T-helper 1 cell treated with Interleukin-12 subunit alpha and Interleukin-12 subunit beta and Interleukin-4 antibody, amounts not matched to agents 30 ng/mL and 1 ng/mL, for 36 hours (primary cell): Measurements from ENCODE around the gene CHKB. TPM values are rescaled to one million over a fixed set of nuclear protein-coding genes. Genes with fewer than 3 reads are reported as not detected.
"Not testable (repeated sequence)": the region's sequence is repeated elsewhere in the genome, so short reads cannot be mapped to it uniquely, and the experiment has no call there.

Experiments used
- intact Hi-C: fragments of 100-400 bp; cut with micrococcal nuclease; formaldehyde crosslinking; loops from one replicate; pipeline ENCODE4 v1.15.1; 2024
- total RNA-seq: library from RNA; stranded (reverse); gene quantifications from 2 replicates; pipeline ENCODE4 v1.2.3, GENCODE V29; 2022

Gene CHKB
- total RNA-seq, 1 donor from 2014 or later, result 132 TPM

- intact Hi-C loops, result loop anchor here (2.0 kb wide), 1 partner anchor 51 kb away; the partner anchor contains the start of gene SYCE3
Observed at GRCh38 chr22:50613291-50613981, 30.8 kb upstream of the CHKB start.

GRCh38 chr22:50612528-50613221 lies 30.0 kb upstream of the CHKB start:
- intact Hi-C loops, result loop anchor here (2.0 kb wide), 1 partner anchor 50 kb away; the partner anchor contains the start of gene SYCE3

- intact Hi-C loops, result loop anchor here (2.0 kb wide), 1 partner anchor 49 kb away; the partner anchor contains the start of gene SYCE3
Observed at GRCh38 chr22:50612168-50612527, 29.5 kb upstream of the CHKB start.

GRCh38 chr22:50611341-50612060 lies 28.9 kb upstream of the CHKB start:
- intact Hi-C loops, result loop anchor here (2.0 kb wide), 1 partner anchor 49 kb away; the partner anchor contains the start of gene SYCE3

GRCh38 chr22:50610581-50610980 lies 27.9 kb upstream of the CHKB start:
- intact Hi-C loops, result no loop called here

GRCh38 chr22:50610041-50610451 lies 27.4 kb upstream of the CHKB start:
- intact Hi-C loops, result no loop called here

DNA sequence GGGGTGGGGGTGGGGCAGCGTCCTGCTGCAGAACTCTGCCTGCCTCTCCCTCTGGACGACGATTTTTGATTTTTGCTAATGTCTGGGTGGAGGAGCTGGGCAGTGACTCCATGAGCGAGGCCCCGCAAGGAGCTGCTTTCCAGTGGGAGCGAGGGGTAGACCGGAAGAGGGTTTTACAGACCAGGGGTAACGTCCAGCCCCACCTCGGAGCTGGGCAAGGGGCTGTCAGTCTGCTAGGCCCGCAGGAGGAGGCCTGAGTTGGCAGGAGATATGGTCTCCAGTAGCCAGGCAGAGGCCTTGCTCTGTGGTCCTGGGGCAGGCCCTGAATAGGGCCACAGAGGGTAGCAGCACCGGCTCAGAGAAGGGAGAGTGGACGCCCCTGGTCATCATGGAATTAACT lies 26.9 kb upstream of the CHKB start:
- intact Hi-C loops, result no loop called here

DNA sequence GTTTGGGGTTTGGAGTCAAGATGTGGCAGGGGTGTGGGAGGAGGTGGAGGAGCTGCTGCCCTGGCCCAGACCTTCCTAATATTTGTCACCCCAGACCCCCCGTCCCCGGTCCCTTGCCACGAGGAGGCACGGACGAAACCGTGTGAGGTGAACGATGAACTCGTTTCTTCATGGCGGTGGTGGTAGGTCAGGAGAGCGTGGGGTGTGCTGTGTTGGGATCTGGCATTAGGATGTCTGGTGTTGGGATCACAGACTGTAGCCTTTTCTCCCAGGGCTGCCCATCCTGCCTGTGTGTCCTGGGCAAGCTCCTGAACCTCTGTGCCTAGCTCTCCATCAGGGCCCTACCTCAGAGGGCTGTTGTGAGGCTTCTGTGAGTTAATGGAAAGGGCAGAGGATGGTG lies 26.3 kb upstream of the CHKB start:
- intact Hi-C loops, result no loop called here

GRCh38 chr22:50608058-50608840 lies 25.6 kb upstream of the CHKB start:
- intact Hi-C loops, result not testable (repeated sequence)

GRCh38 chr22:50607659-50608020 lies 25.0 kb upstream of the CHKB start:
- intact Hi-C loops, result no loop called here

DNA sequence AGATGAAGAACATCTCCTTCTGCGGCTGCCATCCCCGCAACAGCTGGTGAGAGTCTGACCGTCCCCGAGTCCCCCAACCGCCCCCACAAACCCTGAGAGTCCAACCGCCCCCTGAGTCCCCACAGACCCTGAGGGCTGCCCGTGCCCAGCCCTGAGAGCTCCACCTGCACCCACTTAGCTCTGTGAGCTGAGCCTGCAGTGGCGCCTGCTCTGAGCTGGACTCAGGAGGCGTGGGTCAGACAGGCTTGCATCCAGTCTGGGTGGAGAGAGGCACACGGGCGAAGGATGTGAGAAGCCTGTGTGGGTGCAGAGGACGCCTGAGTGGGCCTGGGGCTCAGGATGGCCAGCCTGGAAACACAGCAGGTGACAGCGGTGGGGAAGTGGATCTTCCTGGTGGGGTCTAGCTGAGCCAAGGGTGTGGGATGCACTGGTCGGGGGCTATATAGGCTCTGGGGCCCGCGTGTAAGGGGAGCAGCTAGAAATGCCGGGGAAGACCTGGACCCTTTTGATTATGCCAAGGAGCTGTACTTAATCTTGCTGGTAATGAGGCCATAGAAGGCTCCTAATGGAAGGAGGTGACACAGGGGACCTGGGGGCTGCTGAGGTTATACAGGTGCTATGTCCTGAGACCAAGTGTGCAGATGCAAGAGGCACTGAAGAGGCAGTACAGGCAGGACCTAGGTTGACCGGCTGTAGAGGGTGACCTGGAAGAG lies 24.5 kb upstream of the CHKB start:
- intact Hi-C loops, result no loop called here

GRCh38 chr22:50606165-50606945 lies 23.7 kb upstream of the CHKB start:
- intact Hi-C loops, result no loop called here

GRCh38 chr22:50605613-50606074 lies 23.0 kb upstream of the CHKB start:
- intact Hi-C loops, result no loop called here

- intact Hi-C loops, result no loop called here
Observed at GRCh38 chr22:50605002-50605612, 22.5 kb upstream of the CHKB start.

DNA sequence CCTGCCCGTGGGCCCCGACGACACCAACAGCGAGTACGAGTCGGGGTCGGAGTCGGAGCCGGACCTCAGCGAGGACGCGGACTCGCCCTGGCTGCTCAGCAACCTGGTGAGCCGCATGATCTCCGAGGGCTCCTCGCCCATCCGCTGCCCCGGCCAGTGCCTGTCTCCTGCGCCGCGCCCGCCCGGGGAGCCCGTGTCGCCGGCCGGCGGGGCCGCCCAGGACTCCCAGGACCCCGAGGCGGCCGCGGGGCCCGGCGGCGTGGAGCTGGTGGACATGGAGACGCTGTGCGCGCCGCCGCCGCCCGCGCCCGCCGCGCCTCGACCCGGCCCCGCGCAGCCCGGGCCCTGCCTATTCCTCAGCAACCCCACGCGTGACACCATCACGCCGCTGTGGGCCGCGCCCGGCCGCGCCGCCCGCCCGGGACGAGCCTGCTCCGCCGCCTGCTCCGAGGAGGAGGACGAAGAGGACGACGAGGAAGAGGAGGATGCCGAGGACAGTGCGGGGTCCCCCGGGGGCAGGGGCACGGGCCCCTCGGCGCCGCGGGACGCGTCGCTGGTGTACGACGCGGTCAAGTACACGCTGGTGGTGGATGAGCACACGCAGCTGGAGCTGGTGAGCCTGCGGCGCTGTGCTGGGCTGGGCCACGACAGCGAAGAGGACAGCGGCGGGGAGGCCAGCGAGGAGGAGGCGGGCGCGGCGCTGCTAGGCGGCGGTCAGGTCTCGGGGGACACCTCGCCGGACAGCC lies 21.8 kb upstream of the CHKB start:
- intact Hi-C loops, result no loop called here

DNA sequence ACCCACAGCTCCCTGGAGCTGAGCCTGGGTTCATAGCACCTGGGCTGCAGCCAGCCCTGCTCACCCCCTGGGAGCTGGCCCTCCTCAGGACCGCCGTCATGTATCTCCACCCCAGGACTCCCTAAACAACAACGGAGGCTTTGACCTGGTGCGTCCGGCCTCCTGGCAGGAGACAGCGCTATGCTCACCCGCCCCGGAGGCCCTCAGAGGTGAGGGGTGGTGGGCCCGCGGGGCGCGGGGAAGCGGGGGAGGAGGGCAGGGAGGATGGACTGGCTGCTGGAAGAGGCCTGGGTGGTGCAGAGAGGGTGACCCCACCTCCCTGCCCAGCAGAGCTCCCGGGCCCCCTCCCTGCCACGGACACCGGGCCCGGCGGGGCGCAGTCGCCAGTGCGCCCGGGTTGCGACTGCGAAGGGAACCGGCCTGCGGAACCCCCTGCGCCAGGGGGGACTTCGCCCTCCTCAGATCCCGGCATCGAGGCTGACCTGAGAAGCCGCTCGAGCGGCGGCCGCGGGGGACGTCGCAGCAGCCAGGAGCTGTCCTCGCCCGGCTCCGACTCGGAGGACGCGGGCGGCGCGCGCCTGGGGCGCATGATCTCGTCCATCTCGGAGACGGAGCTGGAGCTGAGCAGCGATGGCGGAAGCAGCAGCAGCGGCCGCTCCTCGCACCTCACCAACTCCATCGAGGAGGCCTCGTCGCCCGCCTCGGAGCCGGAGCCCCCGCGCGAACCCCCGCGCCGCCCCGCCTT lies 21.0 kb upstream of the CHKB start:
- intact Hi-C loops, result no loop called here

- intact Hi-C loops, result no loop called here
Observed at GRCh38 chr22:50602338-50602700, 19.7 kb upstream of the CHKB start.
